GM19239 (cell line): ENCODE measurements around the gene PRSS48.
"Not testable (repeated sequence)": the region's sequence is repeated elsewhere in the genome, so short reads cannot be mapped to it uniquely, and the experiment has no call there.

ENCODE experiments used
- DNase-seq: peaks from one replicate; pipeline ENCODE4 v3.0.0; 2011; ENCODE audit warnings: low spot score; ENCODE audit not compliant: insufficient read length
- FAIRE-seq: peaks from 2 replicates; lab custom pipeline; 2011; peaks lifted over from hg19 to GRCh38; lab: Jason Lieb, UNC

Gene PRSS48

GRCh38 chr4:151276787-151277562, at the start of gene PRSS48:
Gene PRSS48 (plus strand): TSS chr4:151277161. CDS start chr4:151277173, 12 bp downstream.
- DNase-seq (peak; percentile 34), FAIRE-seq (peak; percentile 44)

DNA sequence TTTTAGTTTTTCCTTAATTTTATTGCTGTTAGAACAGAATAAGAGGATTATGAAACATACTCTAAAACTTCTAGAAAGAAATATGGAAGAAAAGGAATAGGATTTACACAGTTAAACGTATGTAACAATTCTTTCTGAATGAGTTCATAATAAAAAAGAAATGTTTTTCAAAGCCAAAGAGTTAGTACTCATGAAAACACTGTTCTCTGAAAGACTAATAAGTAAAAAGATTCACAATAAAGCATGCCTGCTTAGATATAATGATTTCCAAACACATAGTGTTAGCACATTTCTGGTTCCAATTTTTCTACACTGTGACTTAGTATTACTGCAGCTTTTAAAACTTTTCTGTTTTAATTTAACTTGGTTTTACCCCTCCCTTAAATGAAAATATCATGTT, 49.8 kb upstream of the PRSS48 start:
- FAIRE-seq = no peak
- no peak for DNase-seq

GRCh38 chr4:151227731-151228130, 49.2 kb upstream of the PRSS48 start:
- DNase-seq (no peak), FAIRE-seq (no peak)

DNA sequence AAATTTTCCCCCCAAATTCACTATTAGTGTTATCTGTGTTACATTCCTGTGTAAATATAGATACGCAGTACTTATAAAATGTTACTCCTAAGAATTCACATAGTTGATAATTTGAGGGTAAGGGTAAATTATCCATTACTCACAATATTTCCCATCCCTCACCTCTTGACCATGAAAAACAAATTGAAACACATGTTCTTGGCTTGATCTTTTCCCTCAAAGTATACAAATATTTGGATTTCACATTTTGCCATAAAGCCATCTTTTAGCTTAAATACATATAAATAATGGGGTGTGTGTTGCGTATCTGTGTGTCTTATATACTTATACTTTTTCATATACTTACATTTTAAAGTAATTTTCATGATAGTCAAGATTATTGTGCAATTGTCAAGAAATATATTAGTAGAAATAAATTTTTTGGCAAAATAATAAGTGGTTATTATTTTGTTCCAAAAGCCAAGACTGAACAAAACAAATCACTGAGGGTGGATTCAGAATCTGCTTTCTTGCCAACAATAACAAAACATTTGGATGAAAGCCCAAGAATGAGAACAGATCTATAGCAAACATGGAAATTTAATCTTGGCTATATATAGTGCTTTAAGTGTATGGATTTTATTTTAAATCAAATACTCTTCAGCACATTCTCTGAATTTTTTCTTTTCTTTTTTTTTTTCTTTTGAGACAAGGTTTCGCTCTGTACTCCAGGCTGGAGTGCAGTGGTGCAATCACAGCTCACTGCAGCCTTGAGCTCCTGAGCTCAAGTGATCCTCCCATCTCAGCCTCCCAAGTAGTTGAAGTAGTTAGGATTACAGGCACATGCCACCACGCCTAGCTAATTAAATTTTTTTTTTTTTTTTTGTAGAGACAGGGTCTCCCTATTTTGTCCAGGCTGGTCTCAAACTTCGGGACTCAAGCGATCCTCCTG, 48.5 kb upstream of the PRSS48 start:
- DNase-seq (no peak), FAIRE-seq (no peak)

DNA sequence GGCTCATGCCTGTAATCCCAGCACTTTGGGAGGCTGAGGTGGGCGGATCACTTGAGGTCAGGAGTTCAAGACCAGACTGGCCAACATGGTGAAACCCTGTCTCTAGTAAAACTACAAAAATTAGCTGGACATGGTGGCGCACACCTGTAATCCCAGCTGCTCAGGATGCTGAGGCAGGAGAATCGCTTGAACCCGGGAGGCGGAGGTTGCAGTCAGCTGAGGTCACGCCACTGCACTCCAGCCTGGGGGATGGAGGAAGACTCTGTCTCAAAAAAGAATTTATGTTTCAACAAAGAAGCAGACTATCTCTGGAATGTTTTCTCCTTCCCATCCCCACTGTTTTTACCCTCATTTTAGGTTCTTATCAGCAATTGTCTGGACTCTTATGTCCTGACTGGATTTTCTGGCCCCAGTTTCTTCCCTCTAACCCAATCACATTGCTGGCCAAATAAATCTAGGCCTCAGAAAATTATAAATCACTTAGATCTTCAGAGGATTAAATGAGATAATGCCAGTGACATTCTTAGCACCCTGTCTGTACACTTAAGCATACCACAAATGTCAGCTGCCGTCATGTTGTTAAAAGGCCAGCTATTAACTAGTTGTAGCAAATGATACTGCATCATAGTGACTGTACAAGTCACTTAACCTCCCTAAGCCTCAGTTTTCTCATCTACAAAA, 44.9 kb upstream of the PRSS48 start:
- DNase-seq (no peak), FAIRE-seq (no peak)

- no peak for FAIRE-seq
These were observed 43.4 kb upstream of the PRSS48 start for GRCh38 chr4:151233600-151233999.

GRCh38 chr4:151235373-151235772, 41.6 kb upstream of the PRSS48 start:
- not testable (repeated sequence) for DNase-seq, FAIRE-seq

More at GRCh38 chr4:151233600-151233999, 43.4 kb upstream of the PRSS48 start:
- no peak for DNase-seq

- no peak for DNase-seq
- FAIRE-seq = no peak
These were observed 40.9 kb upstream of the PRSS48 start for GRCh38 chr4:151236036-151236435.

GRCh38 chr4:151238477-151238876, 38.5 kb upstream of the PRSS48 start:
- FAIRE-seq = no peak
- DNase-seq = no peak

DNA sequence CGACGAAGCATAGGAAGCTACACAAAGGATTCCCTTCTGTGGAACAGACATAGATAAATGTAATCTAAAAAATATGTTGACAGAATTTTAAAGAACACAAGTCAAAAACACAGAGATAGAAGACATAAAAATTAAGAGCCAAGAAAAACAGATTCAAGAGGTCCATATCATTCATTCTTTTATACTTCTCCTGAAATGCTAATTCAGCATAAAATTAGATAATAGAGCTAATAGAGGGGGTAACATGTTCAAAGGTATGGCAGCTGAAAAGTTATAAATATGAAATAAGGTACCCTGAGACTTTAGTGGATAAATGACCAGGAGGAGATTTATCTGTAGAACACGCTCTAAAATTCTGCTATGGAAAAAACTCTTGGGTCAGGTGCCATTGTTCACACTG, 37.4 kb upstream of the PRSS48 start:
- DNase-seq = no peak
- no peak for FAIRE-seq

GRCh38 chr4:151242305-151242704, 34.7 kb upstream of the PRSS48 start:
- FAIRE-seq (no peak), DNase-seq (no peak)

DNA sequence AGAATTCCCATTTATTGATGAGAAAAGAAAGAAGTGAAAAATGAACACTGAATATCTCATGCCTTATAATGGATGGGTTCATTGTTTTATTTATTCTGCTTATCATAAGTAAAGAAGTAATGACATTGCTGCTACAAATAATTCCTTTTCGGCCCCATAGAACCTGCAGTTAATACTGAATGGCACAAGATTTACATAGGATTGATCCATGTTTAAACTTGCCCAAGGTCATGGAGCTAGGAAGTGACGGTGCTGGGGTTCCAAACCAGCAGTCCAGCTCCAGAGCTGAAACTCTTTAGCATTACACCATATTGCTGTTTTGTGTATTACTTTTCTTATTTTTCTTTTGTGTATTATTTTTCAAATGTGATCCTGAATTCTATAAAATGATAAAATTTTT, 30.2 kb upstream of the PRSS48 start:
- no peak for FAIRE-seq
- DNase-seq = no peak

DNA sequence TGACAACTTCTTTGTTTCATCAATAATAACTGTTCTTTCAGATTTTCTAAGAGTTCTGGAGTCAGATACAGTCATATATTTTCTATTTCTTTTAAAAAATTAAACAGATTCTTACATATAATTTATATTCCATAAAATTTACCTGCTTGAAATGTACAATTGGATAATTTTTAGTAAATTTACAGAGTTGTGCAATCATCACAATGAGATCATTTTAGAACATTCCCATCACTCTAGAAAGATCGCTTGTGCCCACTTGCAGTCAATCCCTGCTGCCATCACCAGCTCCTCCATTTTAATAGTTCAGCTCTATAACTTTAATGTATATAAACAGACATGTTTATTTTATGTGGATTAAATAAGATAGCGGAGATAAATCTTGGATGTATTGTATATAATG, 29.6 kb upstream of the PRSS48 start:
- no peak for FAIRE-seq
- DNase-seq = no peak

DNA sequence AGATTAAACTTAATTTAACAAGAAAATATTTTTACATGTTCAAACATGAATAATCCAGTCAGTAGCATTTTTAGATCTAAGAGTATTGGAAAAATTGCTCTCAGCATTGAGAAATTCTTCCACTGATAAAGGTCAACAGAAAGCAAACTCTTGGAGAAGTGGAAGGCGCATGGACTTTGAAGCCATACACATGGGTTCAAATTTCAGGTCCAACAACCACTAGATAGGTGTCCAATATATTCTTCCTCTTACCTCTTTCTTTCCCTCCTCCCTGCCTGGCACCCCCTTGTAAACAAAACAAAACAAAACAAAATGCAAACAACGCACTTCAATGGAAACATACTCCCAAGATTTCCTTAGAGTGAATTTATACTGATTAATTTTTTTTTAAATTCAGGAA, 28.4 kb upstream of the PRSS48 start:
- FAIRE-seq (no peak), DNase-seq (no peak)

DNA sequence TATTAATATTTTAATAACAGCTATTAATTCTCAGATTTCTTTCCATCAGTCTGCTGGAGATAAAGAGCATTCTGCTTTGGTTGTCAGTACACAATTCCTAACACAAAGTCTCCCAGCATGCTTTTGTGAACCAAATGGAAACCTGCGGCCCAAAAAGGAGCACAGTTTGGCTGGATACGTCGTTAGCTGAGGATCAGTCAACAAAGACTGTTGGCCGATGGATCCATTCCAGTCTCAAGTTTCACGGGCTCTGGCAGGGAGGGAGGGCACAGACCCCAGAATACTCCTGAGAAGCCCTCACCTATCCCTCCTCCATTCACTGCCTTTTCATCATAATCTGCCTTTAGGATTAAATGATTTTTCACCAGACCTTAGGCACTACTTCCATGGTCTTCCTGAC, 26.3 kb upstream of the PRSS48 start:
- FAIRE-seq = no peak

GRCh38 chr4:151251603-151252304, 25.2 kb upstream of the PRSS48 start:
- FAIRE-seq (no peak), DNase-seq (no peak)

More for the DNA sequence above, 26.3 kb upstream of the PRSS48 start:
- DNase-seq = no peak

DNA sequence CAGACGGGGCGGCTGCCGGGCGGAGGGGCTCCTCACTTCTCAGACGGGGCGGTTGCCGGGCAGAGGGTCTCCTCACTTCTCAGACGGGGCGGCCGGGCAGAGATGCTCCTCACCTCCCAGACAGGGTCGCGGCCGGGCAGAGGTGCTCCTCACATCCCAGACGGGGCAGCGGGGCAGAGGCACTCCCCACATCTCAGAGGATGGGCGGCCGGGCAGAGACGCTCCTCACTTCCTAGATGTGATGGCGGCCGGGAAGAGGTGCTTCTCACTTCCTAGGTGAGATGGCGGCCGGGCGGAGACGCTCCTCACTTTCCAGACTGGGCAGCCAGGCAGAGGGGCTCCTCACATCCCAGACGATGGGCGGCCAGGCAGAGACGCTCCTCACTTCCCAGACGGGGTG, 21.7 kb upstream of the PRSS48 start:
- DNase-seq, FAIRE-seq: not testable (repeated sequence)

- DNase-seq, FAIRE-seq: not testable (repeated sequence)
These were observed 21.3 kb upstream of the PRSS48 start for GRCh38 chr4:151255680-151256079.

- DNase-seq (no peak), FAIRE-seq (no peak)
These were observed 20.8 kb upstream of the PRSS48 start for GRCh38 chr4:151256134-151256533.

DNA sequence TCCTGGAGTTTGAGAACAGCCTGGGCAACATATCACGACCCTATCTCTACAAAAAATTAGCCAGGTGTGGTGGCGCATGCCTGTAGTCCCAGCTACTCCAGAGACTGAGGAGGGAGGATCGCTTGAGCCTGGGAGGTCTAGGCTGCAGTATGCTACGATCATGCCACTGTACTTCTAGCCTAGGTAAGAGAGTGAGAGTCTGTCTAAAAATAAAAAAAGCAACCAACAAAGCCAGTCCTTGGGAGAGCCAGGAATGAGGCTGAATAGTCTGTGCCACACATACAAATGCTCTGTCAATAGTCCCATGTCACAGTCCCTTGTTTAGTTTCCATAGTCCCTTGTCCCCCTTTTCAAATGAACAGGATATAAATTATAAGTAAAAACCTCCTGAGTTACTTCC, 19.3 kb upstream of the PRSS48 start:
- FAIRE-seq (no peak), DNase-seq (no peak)
